ENCODE measurements around the gene COPB1.

COPB1 gene

DNA sequence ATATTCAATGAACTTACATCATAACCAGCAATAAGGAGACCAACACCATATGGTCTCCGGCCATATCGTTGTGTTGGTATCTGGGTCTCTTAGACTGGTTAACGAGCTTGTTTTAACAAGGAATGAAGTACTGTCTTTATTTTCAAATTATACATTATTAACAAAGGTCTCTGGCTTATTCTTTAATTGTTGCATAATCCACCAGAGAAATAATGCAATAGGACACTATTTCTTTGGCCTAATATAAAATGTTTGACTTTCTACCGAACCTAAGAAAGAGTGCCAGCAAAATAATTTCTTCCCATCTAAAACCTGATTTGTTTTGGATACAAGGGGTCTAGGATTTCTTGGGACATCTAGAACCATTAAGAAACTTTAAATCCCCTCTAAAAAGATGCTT lies 14.2 kb upstream of the COPB1 start:
- no peak overlapping the region for H3K4me3 ChIP-seq (ENCODE audit: low read depth, low read length)
- DNase-seq (ENCODE audit: low read depth) = no peak
- TF ChIP-seq, protein P1, sequence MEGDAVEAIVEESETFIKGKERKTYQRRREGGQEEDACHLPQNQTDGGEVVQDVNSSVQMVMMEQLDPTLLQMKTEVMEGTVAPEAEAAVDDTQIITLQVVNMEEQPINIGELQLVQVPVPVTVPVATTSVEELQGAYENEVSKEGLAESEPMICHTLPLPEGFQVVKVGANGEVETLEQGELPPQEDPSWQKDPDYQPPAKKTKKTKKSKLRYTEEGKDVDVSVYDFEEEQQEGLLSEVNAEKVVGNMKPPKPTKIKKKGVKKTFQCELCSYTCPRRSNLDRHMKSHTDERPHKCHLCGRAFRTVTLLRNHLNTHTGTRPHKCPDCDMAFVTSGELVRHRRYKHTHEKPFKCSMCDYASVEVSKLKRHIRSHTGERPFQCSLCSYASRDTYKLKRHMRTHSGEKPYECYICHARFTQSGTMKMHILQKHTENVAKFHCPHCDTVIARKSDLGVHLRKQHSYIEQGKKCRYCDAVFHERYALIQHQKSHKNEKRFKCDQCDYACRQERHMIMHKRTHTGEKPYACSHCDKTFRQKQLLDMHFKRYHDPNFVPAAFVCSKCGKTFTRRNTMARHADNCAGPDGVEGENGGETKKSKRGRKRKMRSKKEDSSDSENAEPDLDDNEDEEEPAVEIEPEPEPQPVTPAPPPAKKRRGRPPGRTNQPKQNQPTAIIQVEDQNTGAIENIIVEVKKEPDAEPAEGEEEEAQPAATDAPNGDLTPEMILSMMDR (conservative IDR thresholded peaks at IDR 0.05; ENCODE audit: low read depth, low read length) = no peak

DNA sequence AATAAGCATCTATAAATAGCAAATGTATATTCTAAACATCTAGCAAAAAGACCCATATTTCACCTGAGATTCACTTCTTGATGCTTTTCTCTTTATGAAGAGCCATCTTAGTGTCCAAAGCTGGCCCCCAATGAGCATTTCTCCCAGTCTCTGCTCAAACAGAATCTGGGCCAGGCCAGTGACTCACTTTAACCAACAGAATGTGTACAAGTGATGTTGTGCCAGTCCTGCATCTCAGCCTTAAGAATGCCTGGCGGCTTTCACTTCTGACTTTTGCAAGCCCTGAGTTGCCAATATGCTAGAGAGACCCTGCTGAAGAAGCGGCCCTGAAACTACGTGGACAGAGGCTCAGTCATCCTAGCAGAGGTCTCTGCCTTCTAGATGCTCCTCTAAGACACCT lies 6.9 kb upstream of the COPB1 start:
- no peak overlapping the region for H3K4me3 ChIP-seq (ENCODE audit: low read depth, low read length)
- TF ChIP-seq, protein P1 (conservative IDR thresholded peaks at IDR 0.05; ENCODE audit: low read depth, low read length) = no peak
- DNase-seq (ENCODE audit: low read depth) = peak; percentile 47

DNA sequence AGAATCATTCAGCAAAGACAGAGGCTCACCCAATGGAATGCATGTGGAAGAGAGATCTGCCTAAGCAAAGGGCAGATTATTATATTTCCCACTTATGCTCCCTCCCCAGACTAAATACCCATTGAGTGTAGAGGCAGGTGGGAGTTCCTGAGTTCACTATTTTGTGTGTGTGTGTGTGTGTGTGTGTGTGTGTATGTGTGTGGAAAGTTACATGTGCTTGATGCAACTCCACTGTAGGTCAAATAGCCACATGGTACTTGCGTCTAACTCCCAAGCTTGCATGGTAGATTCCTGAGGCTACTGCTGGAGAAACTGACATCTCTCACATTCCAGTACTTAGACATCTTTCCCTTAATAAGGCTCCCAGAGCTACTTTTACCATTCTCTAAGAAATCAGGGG lies 3.4 kb upstream of the COPB1 start:
- TF ChIP-seq, protein P1 (conservative IDR thresholded peaks at IDR 0.05; ENCODE audit: low read depth, low read length) = no peak
- no peak overlapping the region for H3K4me3 ChIP-seq (ENCODE audit: low read depth, low read length)
- peak; percentile 57 for DNase-seq (ENCODE audit: low read depth)

DNA sequence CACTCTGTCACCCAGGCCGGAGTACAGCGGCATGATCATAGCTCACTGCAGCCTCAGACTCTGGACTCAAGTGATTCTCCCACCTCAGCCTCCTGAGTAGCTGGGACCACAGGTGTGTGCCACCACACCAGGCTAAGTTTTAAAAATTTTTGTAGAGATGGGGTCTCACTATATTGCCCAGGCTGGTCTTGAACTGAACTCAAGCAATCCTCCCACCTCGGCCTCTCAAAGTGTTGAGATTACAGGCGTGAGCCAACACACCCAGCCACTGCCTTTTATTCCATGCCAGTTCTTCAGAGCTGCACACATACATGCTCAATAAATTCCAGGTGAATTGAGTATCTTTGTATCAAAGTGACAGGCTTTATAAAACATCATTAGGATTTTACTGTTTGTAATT lies 2.4 kb upstream of the COPB1 start:
- no peak for DNase-seq (ENCODE audit: low read depth)
- TF ChIP-seq, protein P1 (conservative IDR thresholded peaks at IDR 0.05; ENCODE audit: low read depth, low read length) = no peak
- H3K4me3 ChIP-seq (ENCODE audit: low read depth, low read length) = no peak overlapping the region

DNA sequence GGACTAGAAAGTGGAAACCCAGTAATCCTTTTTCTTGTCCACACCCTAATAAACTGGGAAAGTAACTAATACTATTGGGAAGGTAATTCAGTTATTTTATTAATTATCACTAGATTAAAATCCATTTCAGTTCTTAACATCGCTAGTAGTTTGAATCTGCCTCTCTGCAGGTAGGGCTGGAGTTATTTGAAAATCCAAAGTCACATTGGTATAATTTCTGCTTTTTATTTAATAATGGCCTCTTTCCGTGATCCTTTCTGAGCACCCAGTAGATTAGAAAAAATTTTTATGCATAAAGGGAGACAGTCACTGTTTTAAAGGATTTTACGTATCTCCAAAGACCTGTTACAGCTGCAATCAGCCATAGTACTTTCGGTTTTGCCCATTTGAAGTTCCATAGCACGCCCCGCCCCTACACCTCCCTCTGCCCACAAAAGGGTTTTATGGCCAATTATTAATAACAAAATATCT lies 605 bp upstream of the COPB1 start:
- H3K4me3 ChIP-seq (ENCODE audit: low read depth, low read length) = peak overlapping the region; percentile 90
- TF ChIP-seq, protein P1 (conservative IDR thresholded peaks at IDR 0.05; ENCODE audit: low read depth, low read length) = no peak
- DNase-seq (ENCODE audit: low read depth) = peak; percentile 80

DNA sequence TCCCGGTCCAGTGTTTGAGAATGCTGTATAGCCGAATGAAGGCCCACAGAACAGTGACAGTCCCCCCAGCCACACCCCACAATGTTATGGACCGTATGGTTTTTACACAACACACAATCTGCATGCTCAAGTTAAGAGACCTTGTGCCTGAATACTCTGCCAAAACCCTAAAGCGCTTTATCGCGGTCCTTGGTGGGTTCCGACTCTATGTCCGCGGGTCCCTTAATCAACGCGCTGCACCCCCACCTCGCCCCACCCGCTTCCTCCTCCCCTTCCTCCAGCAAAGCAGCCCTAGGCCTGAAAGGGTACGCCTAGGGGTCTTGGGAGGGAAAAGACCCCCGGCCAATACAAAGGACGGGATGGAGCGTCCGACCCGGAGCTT lies 442 bp downstream of the COPB1 start:
- peak overlapping the region; percentile 90 for H3K4me3 ChIP-seq (ENCODE audit: low read depth, low read length)
- TF ChIP-seq, protein P1 (conservative IDR thresholded peaks at IDR 0.05; ENCODE audit: low read depth, low read length) = no peak
- peak; percentile 22 for DNase-seq (ENCODE audit: low read depth)

DNA sequence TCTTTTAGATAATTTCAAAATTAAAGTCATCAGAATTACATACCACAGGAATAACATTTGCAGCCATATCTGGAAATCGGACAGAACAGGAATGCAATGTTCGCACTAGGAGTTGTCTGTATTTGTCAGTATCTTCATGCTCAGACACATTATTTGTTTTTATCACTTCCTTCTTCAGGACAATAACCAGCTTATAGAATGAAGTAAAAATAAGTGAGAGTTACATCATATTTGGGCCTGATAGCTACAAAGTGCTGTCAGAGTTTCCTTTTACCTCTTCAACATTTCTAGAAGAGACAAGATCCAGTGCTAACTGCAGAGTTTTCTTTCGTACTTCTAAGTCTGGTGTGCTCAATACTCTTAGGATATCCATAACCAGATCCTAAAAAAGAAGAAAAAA lies 18.9 kb downstream of the COPB1 start:
- no peak overlapping the region for H3K4me3 ChIP-seq (ENCODE audit: low read depth, low read length)
- TF ChIP-seq, protein P1 (conservative IDR thresholded peaks at IDR 0.05; ENCODE audit: low read depth, low read length) = no peak
- DNase-seq (ENCODE audit: low read depth) = no peak

Data from choroid plexus epithelial cell (primary cell).